ENCODE measurements around the gene ASTN1.

DNA sequence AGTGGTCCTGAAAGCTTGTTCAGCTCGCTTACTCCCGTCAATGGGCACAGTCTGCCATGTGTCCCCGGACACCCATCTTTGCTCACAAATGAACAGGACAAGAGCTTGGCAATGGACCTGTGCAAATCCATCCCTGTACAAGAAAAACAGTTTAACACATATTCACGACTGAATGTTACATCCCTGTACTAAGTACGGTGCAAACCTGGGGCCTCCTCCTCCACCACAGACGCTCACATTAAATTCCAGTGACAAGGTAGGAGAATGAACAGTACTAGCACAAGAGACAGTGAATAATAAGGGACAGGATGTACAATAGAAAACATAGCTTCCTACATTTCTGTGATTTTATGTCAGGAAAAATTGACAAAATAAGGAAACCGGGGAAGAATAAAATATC is 187.7 kb downstream of the ASTN1 start:
- TF ChIP-seq CTCF (IDR thresholded peaks at IDR 0.05) (no peak), SIN3A (IDR thresholded peaks at IDR 0.05; ENCODE audit: borderline replicate concordance, insufficient read depth, low read depth, low read length) (no peak), POLR2AphosphoS5 (IDR thresholded peaks at IDR 0.05; ENCODE audit: low read depth, low read length) (no peak), TCF7L2 (IDR thresholded peaks at IDR 0.05; ENCODE audit: low read depth, low read length) (no peak)
- TF ChIP-seq, protein P1, sequence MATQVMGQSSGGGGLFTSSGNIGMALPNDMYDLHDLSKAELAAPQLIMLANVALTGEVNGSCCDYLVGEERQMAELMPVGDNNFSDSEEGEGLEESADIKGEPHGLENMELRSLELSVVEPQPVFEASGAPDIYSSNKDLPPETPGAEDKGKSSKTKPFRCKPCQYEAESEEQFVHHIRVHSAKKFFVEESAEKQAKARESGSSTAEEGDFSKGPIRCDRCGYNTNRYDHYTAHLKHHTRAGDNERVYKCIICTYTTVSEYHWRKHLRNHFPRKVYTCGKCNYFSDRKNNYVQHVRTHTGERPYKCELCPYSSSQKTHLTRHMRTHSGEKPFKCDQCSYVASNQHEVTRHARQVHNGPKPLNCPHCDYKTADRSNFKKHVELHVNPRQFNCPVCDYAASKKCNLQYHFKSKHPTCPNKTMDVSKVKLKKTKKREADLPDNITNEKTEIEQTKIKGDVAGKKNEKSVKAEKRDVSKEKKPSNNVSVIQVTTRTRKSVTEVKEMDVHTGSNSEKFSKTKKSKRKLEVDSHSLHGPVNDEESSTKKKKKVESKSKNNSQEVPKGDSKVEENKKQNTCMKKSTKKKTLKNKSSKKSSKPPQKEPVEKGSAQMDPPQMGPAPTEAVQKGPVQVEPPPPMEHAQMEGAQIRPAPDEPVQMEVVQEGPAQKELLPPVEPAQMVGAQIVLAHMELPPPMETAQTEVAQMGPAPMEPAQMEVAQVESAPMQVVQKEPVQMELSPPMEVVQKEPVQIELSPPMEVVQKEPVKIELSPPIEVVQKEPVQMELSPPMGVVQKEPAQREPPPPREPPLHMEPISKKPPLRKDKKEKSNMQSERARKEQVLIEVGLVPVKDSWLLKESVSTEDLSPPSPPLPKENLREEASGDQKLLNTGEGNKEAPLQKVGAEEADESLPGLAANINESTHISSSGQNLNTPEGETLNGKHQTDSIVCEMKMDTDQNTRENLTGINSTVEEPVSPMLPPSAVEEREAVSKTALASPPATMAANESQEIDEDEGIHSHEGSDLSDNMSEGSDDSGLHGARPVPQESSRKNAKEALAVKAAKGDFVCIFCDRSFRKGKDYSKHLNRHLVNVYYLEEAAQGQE (IDR thresholded peaks at IDR 0.05; ENCODE audit: insufficient read depth in 1 of 2, low read depth in 2 of 2, low read length in 1 of 2), result no peak

All from Panc1 (cell line).